H9 (cell line): ENCODE data around the gene PLXNC1. TPM values are rescaled to one million over a fixed set of nuclear protein-coding genes. Genes with fewer than 3 reads are reported as not detected.

Experiments
- DNase-seq: peaks from one replicate; pipeline ENCODE4 v3.0.0-alpha.2; 2017
- H2AFZ ChIP-seq: one replicate; pipeline ENCODE4 v1.6.1; 2013; ENCODE audit warnings: mild to moderate bottlenecking, low read length, control low read depth, moderate library complexity
- H2AK5ac ChIP-seq: 2 replicates; pipeline ENCODE4 v1.6.1; 2013; ENCODE audit warnings: low read length, control low read depth, mixed read lengths; ENCODE audit not compliant: insufficient read length
- H2BK120ac ChIP-seq: one replicate; pipeline ENCODE4 v1.6.1; 2013; ENCODE audit warnings: low read depth, mild to moderate bottlenecking, low read length, control low read depth, inconsistent platforms; ENCODE audit not compliant: poor library complexity, severe bottlenecking
- H2BK12ac ChIP-seq: 2 replicates; pipeline ENCODE4 v1.6.1; 2013; ENCODE audit warnings: low read length, control low read depth, mixed read lengths, low read depth; ENCODE audit not compliant: insufficient read length
- H2BK15ac ChIP-seq: 2 replicates; pipeline ENCODE4 v1.6.1; 2013; ENCODE audit warnings: low read depth, low read length, control low read depth
- H2BK20ac ChIP-seq: one replicate; pipeline ENCODE4 v1.6.1; 2013; ENCODE audit warnings: low read depth, mild to moderate bottlenecking, low read length, control low read depth, inconsistent platforms; ENCODE audit not compliant: poor library complexity, severe bottlenecking
- H2BK5ac ChIP-seq: 2 replicates; pipeline ENCODE4 v1.6.1; 2013; ENCODE audit warnings: low read length, control low read depth, mixed read lengths; ENCODE audit not compliant: insufficient read length
- H3K14ac ChIP-seq: 2 replicates; pipeline ENCODE4 v1.6.1; 2013; ENCODE audit warnings: low read length, control low read depth; ENCODE audit not compliant: insufficient read depth
- H3K18ac ChIP-seq: 2 replicates; pipeline ENCODE4 v1.6.1; 2013; ENCODE audit warnings: low read depth, mild to moderate bottlenecking, mixed read lengths, low read length, control low read depth; ENCODE audit not compliant: insufficient read length
- H3K23ac ChIP-seq: 2 replicates; pipeline ENCODE4 v1.6.1; 2013; ENCODE audit warnings: low read length, control low read depth, mixed read lengths, low read depth; ENCODE audit not compliant: insufficient read length
- H3K23me2 ChIP-seq: 2 replicates; pipeline ENCODE4 v1.6.1; 2013; ENCODE audit warnings: low read depth, mild to moderate bottlenecking, mixed read lengths, low read length, control low read depth; ENCODE audit not compliant: insufficient read length, poor library complexity, severe bottlenecking
- H3K27ac ChIP-seq: 2 replicates; pipeline ENCODE4 v1.5.1; 2013; ENCODE audit warnings: low read length, control low read depth, mixed read lengths, low read depth; ENCODE audit not compliant: insufficient read length
- H3K27me3 ChIP-seq: 2 replicates; pipeline ENCODE4 v1.6.1; 2013; ENCODE audit warnings: low read length, control low read depth, inconsistent platforms; ENCODE audit not compliant: insufficient read depth
- H3K4ac ChIP-seq: 2 replicates; pipeline ENCODE4 v1.6.1; 2013; ENCODE audit warnings: low read depth, mild to moderate bottlenecking, control low read depth, inconsistent platforms, low read length, moderate library complexity
- H3K4me1 ChIP-seq: 2 replicates; pipeline ENCODE4 v1.6.1; 2013; ENCODE audit warnings: low read length, control low read depth, inconsistent platforms; ENCODE audit not compliant: insufficient read depth
- H3K4me2 ChIP-seq: 2 replicates; pipeline ENCODE4 v1.6.1; 2013; ENCODE audit warnings: low read length, control low read depth, mixed read lengths; ENCODE audit not compliant: insufficient read length, insufficient read depth
- H3K56ac ChIP-seq: 2 replicates; pipeline ENCODE4 v1.6.1; 2013; ENCODE audit warnings: low read depth, mild to moderate bottlenecking, mixed read lengths, low read length, control low read depth; ENCODE audit not compliant: insufficient read length
- H3K79me1 ChIP-seq: 2 replicates; pipeline ENCODE4 v1.6.1; 2013; ENCODE audit warnings: low read depth, mild to moderate bottlenecking, moderate library complexity, low read length, control low read depth, inconsistent platforms; ENCODE audit not compliant: insufficient read depth, poor library complexity, severe bottlenecking
- H3K79me2 ChIP-seq: 2 replicates; pipeline ENCODE4 v1.6.1; 2013; ENCODE audit warnings: low read length, control low read depth, inconsistent platforms; ENCODE audit not compliant: insufficient read depth
- H3K9ac ChIP-seq: 2 replicates; pipeline ENCODE4 v1.6.1; 2013; ENCODE audit warnings: low read length, control low read depth, mixed read lengths; ENCODE audit not compliant: insufficient read length; ENCODE audit errors: extremely low read depth
- H3K9me3 ChIP-seq: one replicate; pipeline ENCODE4 v1.6.1; 2013; ENCODE audit warnings: low read depth, low read length, inconsistent platforms; ENCODE audit not compliant: control insufficient read depth
- H3T11ph ChIP-seq: one replicate; pipeline ENCODE4 v1.6.1; 2013; ENCODE audit warnings: mild to moderate bottlenecking, low read length, control low read depth, inconsistent platforms
- H4K20me1 ChIP-seq: one replicate; pipeline ENCODE4 v1.6.1; 2013; ENCODE audit not compliant: control insufficient read depth, insufficient read length, insufficient read depth
- H4K5ac ChIP-seq: 2 replicates; pipeline ENCODE4 v1.6.1; 2013; ENCODE audit warnings: low read depth, mild to moderate bottlenecking, mixed read lengths, low read length, control low read depth; ENCODE audit not compliant: insufficient read length
- H4K8ac ChIP-seq: replicated peaks from 2 replicates; pipeline ENCODE4 v1.6.1; 2013; ENCODE audit warnings: low read length, control low read depth, mixed read lengths, low read depth; ENCODE audit not compliant: insufficient read length
- H4K91ac ChIP-seq: 2 replicates; pipeline ENCODE4 v1.6.1; 2013; ENCODE audit warnings: low read depth, mild to moderate bottlenecking, moderate library complexity, mixed read lengths, low read length, control low read depth; ENCODE audit not compliant: insufficient read length
- H3K27ac Mint-ChIP-seq, 3 experiments: 2 replicates in 2 of 3; 3 replicates in 1 of 3; pipeline ENCODE4 v1.8.0; 2020 to 2021; ENCODE audit warnings: mixed read lengths in 3 of 3, mild to moderate bottlenecking in 1 of 3, moderate library complexity in 1 of 3
- H3K27me3 Mint-ChIP-seq: 2 replicates; pipeline ENCODE4 v1.8.0; 2021; ENCODE audit warnings: low read depth, mild to moderate bottlenecking, moderate library complexity, mixed read lengths
- H3K36me3 Mint-ChIP-seq, 3 experiments: 2 replicates in 2 of 3; 3 replicates in 1 of 3; pipeline ENCODE4 v1.8.0; 2020 to 2021; ENCODE audit warnings: low read depth in 3 of 3, mixed read lengths in 3 of 3; ENCODE audit not compliant: insufficient read depth in 1 of 3
- H3K4me1 Mint-ChIP-seq, 2 experiments: 2 replicates each; pipeline ENCODE4 v1.8.0; 2020; ENCODE audit warnings: mixed read lengths in 2 of 2
- H3K4me3 Mint-ChIP-seq, 2 experiments: 2 replicates in 1 of 2; 3 replicates in 1 of 2; pipeline ENCODE4 v1.8.0; 2020 to 2021; ENCODE audit warnings: mild to moderate bottlenecking in 2 of 2, mixed read lengths in 2 of 2, moderate library complexity in 1 of 2
- H3K9me3 Mint-ChIP-seq, 2 experiments: 2 replicates in 1 of 2; 3 replicates in 1 of 2; pipeline ENCODE4 v1.8.0; 2020; ENCODE audit warnings: mild to moderate bottlenecking in 2 of 2, mixed read lengths in 2 of 2, moderate library complexity in 1 of 2
- CTCF ChIP-seq: fragments of 200-600 bp; sonication (generic); conservative IDR thresholded peaks from 3 replicates; pipeline ENCODE4 v1.8.0; 2021; ENCODE audit warnings: antibody characterized with exemption, mild to moderate bottlenecking
- WGBS: extraction: QIAGEN DNeasy Blood & Tissue Kit; methylation state at CpG from one replicate; pipeline ENCODE4 v1.1.7; 2013; ENCODE audit warnings: missing lambda C conversion rate, low lambda C conversion rate, mixed read lengths; ENCODE audit not compliant: insufficient read length; ENCODE audit errors: extremely low coverage; 5-methylcytosine and 5-hydroxymethylcytosine counted together
- total RNA-seq: library from RNA; stranded (reverse); gene quantifications from 2 replicates; pipeline ENCODE4 v1.2.1, GENCODE V29; 2021

Gene PLXNC1
- total RNA-seq, 1 experiment from 2014 or later, result 1.2 TPM

GRCh38 chr12:94190623-94191022 lies 42.2 kb downstream of the PLXNC1 start:
- Histone ChIP-seq H2AFZ (no peak overlapping the region), H3K9ac (no peak overlapping the region), H3K79me1 (no peaks in the 10 kb centered on the region), H4K91ac (no peak overlapping the region), H3K9me3 (no peaks in the 10 kb centered on the region), H3K14ac (no peak overlapping the region), H2BK15ac (no peak overlapping the region), H3K23me2 (no peaks in the 10 kb centered on the region), H3K4me2 (no peak overlapping the region), H3K27ac (no peak overlapping the region), H4K8ac (no peak overlapping the region), H2BK120ac (no peak overlapping the region), H3T11ph (no peak overlapping the region), H2AK5ac (no peak overlapping the region), H3K23ac (no peak overlapping the region), H3K18ac (no peak overlapping the region), H2BK5ac (no peak overlapping the region), H3K79me2 (no peaks in the 10 kb centered on the region), H4K5ac (no peak overlapping the region), H3K56ac (no peak overlapping the region), H3K4ac (no peak overlapping the region), H3K27me3 (no peaks in the 10 kb centered on the region; the same call in 1 of the 2 replicates), H2BK12ac (no peak overlapping the region), H2BK20ac (no peak overlapping the region), H4K20me1 (no peaks in the 10 kb centered on the region), H3K4me1 (peaks cover 8% of the 10 kb centered on the region; the same call in 1 of the 2 replicates)
- no peak for TF ChIP-seq CTCF
- Mint-ChIP-seq H3K27me3 (peaks cover 25% of the 10 kb centered on the region), H3K9me3 (no peaks in the 10 kb centered on the region), H3K36me3 (peaks cover 0 to 2% (median 0%) of the 10 kb centered on the region in 3 experiments; a peak in 3 of 7 replicates), H3K4me1 (peaks cover 2% of the 10 kb centered on the region in 2 experiments), H3K27ac (no peak overlapping the region; a peak in 1 of 7 replicates), H3K4me3 (no peak overlapping the region)
- WGBS, result no CpG with 5 or more reads among the region's 2 CpGs
- no peak for DNase-seq
